Measurements from ENCODE around the gene SYAP1. TPM values are rescaled to one million over a fixed set of nuclear protein-coding genes. Genes with fewer than 3 reads are reported as not detected.

Gene SYAP1
- total and polyA plus RNA-seq, 9 of the 15 experiments (the other 6 are each of a cell fraction or from before 2014, with no cell fraction given) = 5.7 to 35.3 (median 27.6) TPM

DNA sequence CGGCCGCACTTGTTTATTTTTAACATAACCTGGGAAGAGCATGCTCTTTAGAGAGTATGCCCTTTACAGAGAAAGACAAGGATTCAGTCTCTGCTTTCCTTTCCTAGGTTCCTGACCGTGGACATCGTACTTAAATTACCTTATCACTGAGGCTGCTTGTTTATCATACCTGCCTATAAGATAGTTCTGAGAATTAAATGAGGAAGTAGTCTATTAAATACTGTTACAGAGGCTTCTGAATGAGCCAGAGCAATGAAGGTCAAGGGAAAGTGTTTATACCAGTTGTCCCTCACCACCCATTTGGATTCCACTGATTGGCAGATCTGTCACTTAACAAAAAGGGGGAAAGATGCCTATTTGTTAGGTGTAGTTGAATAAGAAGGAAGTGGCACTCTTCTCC, 76.9 kb downstream of the SYAP1 start:
- BruUV-seq (replicated peaks) = no TSS peak
- Histone ChIP-seq H3K9me3 (replicated peaks; ENCODE audit: control insufficient read depth, insufficient read depth, low read depth, low read length) (no peaks in the 10 kb centered on the region), H3K27me3 (ENCODE audit: control insufficient read depth in 2 of 2, insufficient read depth in 2 of 2, low read length in 2 of 2) (no peaks in the 10 kb centered on the region), H2AFZ (ENCODE audit: low read depth, low read length) (no peak overlapping the region), H3K9me1 (ENCODE audit: control insufficient read depth, insufficient read depth, low read length) (no peaks in the 10 kb centered on the region), H3K4me1 (replicated peaks in 1 of 2; ENCODE audit: control insufficient read depth in 2 of 2, insufficient read depth in 2 of 2, low read length in 2 of 2) (no peaks in the 10 kb centered on the region; a peak in 2 of 5 replicates), H3K79me2 (ENCODE audit: control insufficient read depth, insufficient read depth, low read length) (peaks cover 83% of the 10 kb centered on the region), H4K20me1 (replicated peaks; ENCODE audit: control insufficient read depth, insufficient read depth, low read length) (no peaks in the 10 kb centered on the region), H3K27ac (ENCODE audit: extremely low read depth, low read depth, low read length) (no peak overlapping the region), H3K36me3 (ENCODE audit: control insufficient read depth, insufficient read depth, low read length) (peaks cover 67% of the 10 kb centered on the region), H3K4me2 (ENCODE audit: insufficient read depth, low read length) (no peak overlapping the region), H3K9ac (ENCODE audit: insufficient read depth in 1 of 2, low read depth in 2 of 2, low read length in 2 of 2) (no peak overlapping the region), H3K4me3 (no peak overlapping the region)
- 65% methylated on average over 4 of the region's 4 CpGs for WGBS (ENCODE audit: insufficient coverage, low coverage, missing lambda C conversion rate)
- ChIA-PET POLR2A (interaction anchor here (3.1 kb wide), 1 partner anchor 12 kb away, joined by 15 read pairs; no protein-coding TSS in a partner anchor), CTCF (ENCODE audit: low intra/inter-chr PET ratio) (no interaction called here)
- TF ChIP-seq ZNF77 (CRISPR knock-in tag; IDR thresholded peaks at IDR 0.05) (no peak), DPF2 (IDR thresholded peaks at IDR 0.05) (no peak), SP1 (CRISPR knock-in tag; IDR thresholded peaks at IDR 0.05) (no peak), TEAD4 (IDR thresholded peaks at IDR 0.05; ENCODE audit: low read length) (no peak), TEAD4 (CRISPR knock-in tag; IDR thresholded peaks at IDR 0.05; ENCODE audit: borderline replicate concordance) (no peak), PHB (CRISPR knock-in tag; IDR thresholded peaks at IDR 0.05) (no peak), CSDE1 (IDR thresholded peaks at IDR 0.05) (no peak), KLF6 (CRISPR knock-in tag; IDR thresholded peaks at IDR 0.05; ENCODE audit: borderline replicate concordance) (no peak), SRSF1 (IDR thresholded peaks at IDR 0.05; ENCODE audit: low read depth, low read length) (no peak), NR2F6 (CRISPR knock-in tag; IDR thresholded peaks at IDR 0.05) (no peak)
- TF ChIP-seq, protein P1, sequence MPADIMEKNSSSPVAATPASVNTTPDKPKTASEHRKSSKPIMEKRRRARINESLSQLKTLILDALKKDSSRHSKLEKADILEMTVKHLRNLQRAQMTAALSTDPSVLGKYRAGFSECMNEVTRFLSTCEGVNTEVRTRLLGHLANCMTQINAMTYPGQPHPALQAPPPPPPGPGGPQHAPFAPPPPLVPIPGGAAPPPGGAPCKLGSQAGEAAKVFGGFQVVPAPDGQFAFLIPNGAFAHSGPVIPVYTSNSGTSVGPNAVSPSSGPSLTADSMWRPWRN (IDR thresholded peaks at IDR 0.05; ENCODE audit: low read depth) = no peak
- TF ChIP-seq, protein P2, sequence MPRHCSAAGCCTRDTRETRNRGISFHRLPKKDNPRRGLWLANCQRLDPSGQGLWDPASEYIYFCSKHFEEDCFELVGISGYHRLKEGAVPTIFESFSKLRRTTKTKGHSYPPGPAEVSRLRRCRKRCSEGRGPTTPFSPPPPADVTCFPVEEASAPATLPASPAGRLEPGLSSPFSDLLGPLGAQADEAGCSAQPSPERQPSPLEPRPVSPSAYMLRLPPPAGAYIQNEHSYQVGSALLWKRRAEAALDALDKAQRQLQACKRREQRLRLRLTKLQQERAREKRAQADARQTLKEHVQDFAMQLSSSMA (CRISPR knock-in tag; IDR thresholded peaks at IDR 0.05) = no peak
- TF ChIP-seq, protein P3, sequence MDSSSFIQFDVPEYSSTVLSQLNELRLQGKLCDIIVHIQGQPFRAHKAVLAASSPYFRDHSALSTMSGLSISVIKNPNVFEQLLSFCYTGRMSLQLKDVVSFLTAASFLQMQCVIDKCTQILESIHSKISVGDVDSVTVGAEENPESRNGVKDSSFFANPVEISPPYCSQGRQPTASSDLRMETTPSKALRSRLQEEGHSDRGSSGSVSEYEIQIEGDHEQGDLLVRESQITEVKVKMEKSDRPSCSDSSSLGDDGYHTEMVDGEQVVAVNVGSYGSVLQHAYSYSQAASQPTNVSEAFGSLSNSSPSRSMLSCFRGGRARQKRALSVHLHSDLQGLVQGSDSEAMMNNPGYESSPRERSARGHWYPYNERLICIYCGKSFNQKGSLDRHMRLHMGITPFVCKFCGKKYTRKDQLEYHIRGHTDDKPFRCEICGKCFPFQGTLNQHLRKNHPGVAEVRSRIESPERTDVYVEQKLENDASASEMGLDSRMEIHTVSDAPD (CRISPR knock-in tag; IDR thresholded peaks at IDR 0.05) = no peak
- in situ Hi-C loops (cut with MboI) (no loop called here), intact Hi-C loops (cut with micrococcal nuclease) (no loop called here)
- no peak for DNase-seq (ENCODE audit: extremely low read depth in 1 of 4, low spot score in 3 of 4)
- FAIRE-seq = no peak
- no peak for ATAC-seq

Measured in K562 (cell line).